Spleen (tissue), 7 donors: Measurements from ENCODE around the gene GREB1L.

Source experiments
- POLR2A ChIP-seq, 3 donors: fragments of 450-650 bp; IDR thresholded peaks; one replicate each; pipeline ENCODE4 v1.5.1; 2017; ENCODE audit warnings: antibody characterized with exemption in 3 of 3, mild to moderate bottlenecking in 1 of 3
- POLR2AphosphoS5 ChIP-seq, 3 donors: sonication (generic); formaldehyde crosslinking; IDR thresholded peaks; one replicate each; pipeline ENCODE4 v1.5.1; 2017; ENCODE audit warnings: antibody characterized with exemption in 3 of 3
- TF ChIP-seq, protein P1 (sequence below), 11 experiments: fragments of 200-600 bp in 7 of 11; fragments of 450-650 bp in 4 of 11; sonication (generic) in 4 of 11; IDR thresholded peaks in 8 of 11; conservative IDR thresholded peaks in 3 of 11; 1 replicate in 7 of 11; 2 replicates in 4 of 11; pipeline versions ENCODE4 v1.4.0 to v1.8.0; 2016 to 2021; ENCODE audit warnings: antibody characterized with exemption in 11 of 11, inconsistent platforms in 4 of 11, mild to moderate bottlenecking in 1 of 11
- donor health status: DM: no; HTN: no; CAD: no; lungs with moderate emphysema.
- donor health status: DM: no; HTN: no; CAD: no.
- donor health status: DM: no; HTN: no; CAD: no.

DNA sequence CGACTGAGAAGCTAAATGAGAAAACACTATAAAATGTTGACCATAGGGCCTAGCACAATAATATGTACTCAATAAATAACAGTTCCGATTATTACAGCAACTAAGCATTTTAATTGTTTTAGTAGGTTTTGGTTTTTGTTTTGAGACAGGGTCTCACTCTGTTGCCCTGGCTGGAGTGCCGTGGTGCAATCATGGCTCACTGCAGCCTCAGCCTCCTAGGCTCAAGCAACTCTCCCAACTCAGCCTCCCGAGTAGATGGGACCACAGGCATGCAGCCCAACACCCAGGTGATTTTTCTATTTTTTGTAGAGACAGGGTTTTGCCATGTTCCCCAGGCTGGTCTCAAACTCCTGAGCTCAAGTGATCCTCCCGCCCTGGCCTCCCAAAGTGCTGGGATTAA is 304.4 kb downstream of the GREB1L start:
- TF ChIP-seq, protein P1, sequence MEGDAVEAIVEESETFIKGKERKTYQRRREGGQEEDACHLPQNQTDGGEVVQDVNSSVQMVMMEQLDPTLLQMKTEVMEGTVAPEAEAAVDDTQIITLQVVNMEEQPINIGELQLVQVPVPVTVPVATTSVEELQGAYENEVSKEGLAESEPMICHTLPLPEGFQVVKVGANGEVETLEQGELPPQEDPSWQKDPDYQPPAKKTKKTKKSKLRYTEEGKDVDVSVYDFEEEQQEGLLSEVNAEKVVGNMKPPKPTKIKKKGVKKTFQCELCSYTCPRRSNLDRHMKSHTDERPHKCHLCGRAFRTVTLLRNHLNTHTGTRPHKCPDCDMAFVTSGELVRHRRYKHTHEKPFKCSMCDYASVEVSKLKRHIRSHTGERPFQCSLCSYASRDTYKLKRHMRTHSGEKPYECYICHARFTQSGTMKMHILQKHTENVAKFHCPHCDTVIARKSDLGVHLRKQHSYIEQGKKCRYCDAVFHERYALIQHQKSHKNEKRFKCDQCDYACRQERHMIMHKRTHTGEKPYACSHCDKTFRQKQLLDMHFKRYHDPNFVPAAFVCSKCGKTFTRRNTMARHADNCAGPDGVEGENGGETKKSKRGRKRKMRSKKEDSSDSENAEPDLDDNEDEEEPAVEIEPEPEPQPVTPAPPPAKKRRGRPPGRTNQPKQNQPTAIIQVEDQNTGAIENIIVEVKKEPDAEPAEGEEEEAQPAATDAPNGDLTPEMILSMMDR (IDR thresholded peaks at IDR 0.05 in 8 of 11, conservative IDR thresholded peaks at IDR 0.05 in 3 of 11) = no peak
- no peak for TF ChIP-seq POLR2A (IDR thresholded peaks at IDR 0.05)
- no peak for TF ChIP-seq POLR2AphosphoS5 (IDR thresholded peaks at IDR 0.05)
